NOMO-1 (cell line): ENCODE measurements around the gene GK2.

ENCODE experiments used
- DNase-seq, 2 experiments: peaks; one replicate each; lab custom pipeline; 2025; ENCODE audit not compliant: unreplicated experiment in 2 of 2; lab: John Stamatoyannopoulos, UW

The GK2 gene

GRCh38 chr4:79390890-79391289, 17.1 kb downstream of the GK2 start:
- no peak for DNase-seq

GRCh38 chr4:79385641-79386040, 22.4 kb downstream of the GK2 start:
- DNase-seq, result no peak

- DNase-seq, result no peak
Measured at GRCh38 chr4:79381161-79381560, 26.9 kb downstream of the GK2 start.

- DNase-seq, result no peak
Measured at GRCh38 chr4:79370026-79370425, 38.0 kb downstream of the GK2 start.

- DNase-seq, result no peak
Measured at GRCh38 chr4:79367096-79367495, 40.9 kb downstream of the GK2 start.

GRCh38 chr4:79366422-79366821, 41.6 kb downstream of the GK2 start:
- no peak for DNase-seq

GRCh38 chr4:79364061-79364460, 44.0 kb downstream of the GK2 start:
- no peak for DNase-seq

GRCh38 chr4:79362626-79363025, 45.4 kb downstream of the GK2 start:
- DNase-seq, result no peak

- DNase-seq, result no peak
Measured at GRCh38 chr4:79360006-79360405, 48.0 kb downstream of the GK2 start.

GRCh38 chr4:79358438-79358837, 49.6 kb downstream of the GK2 start:
- no peak for DNase-seq

GRCh38 chr4:79357365-79357764, 50.7 kb downstream of the GK2 start:
- DNase-seq, result no peak
